HepG2 (cell line): ENCODE data around the gene SIK1. TPM values are rescaled to one million over a fixed set of nuclear protein-coding genes. Genes with fewer than 3 reads are reported as not detected.

Experiments
- CHCHD3 ChIP-seq: sonication (generic); formaldehyde crosslinking; IDR thresholded peaks from 2 replicates; pipeline ENCODE4 v1.8.0; 2022; ENCODE audit warnings: mild to moderate bottlenecking, missing genetic modification reagents, moderate library complexity
- FOSL1 ChIP-seq: sonication (generic); formaldehyde crosslinking; IDR thresholded peaks from 2 replicates; pipeline ENCODE4 v1.9.0; 2021; ENCODE audit warnings: missing genetic modification reagents, borderline replicate concordance
- FOSL2 ChIP-seq: sonication (generic); formaldehyde crosslinking; IDR thresholded peaks from 2 replicates; pipeline ENCODE4 v1.4.0; 2020; ENCODE audit warnings: missing genetic modification reagents
- FOXK1 ChIP-seq: sonication (generic); formaldehyde crosslinking; IDR thresholded peaks from 2 replicates; pipeline ENCODE4 v1.4.0; 2020; ENCODE audit warnings: low read depth, missing genetic modification reagents, borderline replicate concordance
- GLI4 ChIP-seq: sonication (generic); formaldehyde crosslinking; IDR thresholded peaks from 2 replicates; pipeline ENCODE4 v1.5.1; 2020; ENCODE audit warnings: missing genetic modification reagents, mild to moderate bottlenecking, moderate library complexity, borderline replicate concordance
- HNRNPLL ChIP-seq: fragments of 200-400 bp; formaldehyde crosslinking; IDR thresholded peaks from 2 replicates; pipeline ENCODE4 v1.6.1; 2017; ENCODE audit warnings: mild to moderate bottlenecking, low read depth, low read length; ENCODE audit not compliant: poor library complexity, severe bottlenecking
- MAFG ChIP-seq: sonication (generic); formaldehyde crosslinking; IDR thresholded peaks from 2 replicates; pipeline ENCODE4 v1.5.1; 2020; ENCODE audit warnings: mild to moderate bottlenecking, missing genetic modification reagents
- PAWR ChIP-seq: sonication (generic); formaldehyde crosslinking; IDR thresholded peaks from 2 replicates; pipeline ENCODE4 v1.4.0; 2020; ENCODE audit warnings: missing genetic modification reagents, mild to moderate bottlenecking, borderline replicate concordance
- SOX13 ChIP-seq, 3 experiments: fragments of 450-650 bp in 1 of 3; sonication (generic) in 1 of 3; formaldehyde crosslinking in 1 of 3; IDR thresholded peaks in 2 of 3; conservative IDR thresholded peaks in 1 of 3; 2 replicates each; pipeline versions ENCODE4 v1.5.0 to v1.6.1; 2016 to 2020; ENCODE audit warnings: antibody characterized with exemption in 1 of 3, mild to moderate bottlenecking in 1 of 3, missing compliant biosample characterization in 1 of 3, missing genetic modification reagents in 1 of 3, moderate library complexity in 1 of 3
- THYN1 ChIP-seq: sonication (generic); formaldehyde crosslinking; IDR thresholded peaks from 2 replicates; pipeline ENCODE4 v1.8.1; 2023; ENCODE audit warnings: low read depth, mild to moderate bottlenecking, moderate library complexity, missing genetic modification reagents, borderline replicate concordance
- YEATS2 ChIP-seq: sonication (generic); formaldehyde crosslinking; IDR thresholded peaks from 2 replicates; pipeline ENCODE4 v1.4.0; 2020; ENCODE audit warnings: missing genetic modification reagents, borderline replicate concordance
- ZNF30 ChIP-seq: sonication (generic); formaldehyde crosslinking; IDR thresholded peaks from 2 replicates; pipeline ENCODE4 v1.5.0; 2020; ENCODE audit warnings: mild to moderate bottlenecking, missing genetic modification reagents
- ZNF335 ChIP-seq: sonication (generic); formaldehyde crosslinking; IDR thresholded peaks from 2 replicates; pipeline ENCODE4 v1.4.0; 2020; ENCODE audit warnings: missing genetic modification reagents
- ZNF382 ChIP-seq: sonication (generic); formaldehyde crosslinking; IDR thresholded peaks from 2 replicates; pipeline ENCODE4 v1.5.0; 2020; ENCODE audit warnings: missing genetic modification reagents, mild to moderate bottlenecking, borderline replicate concordance
- ZNF660 ChIP-seq: sonication (generic); formaldehyde crosslinking; IDR thresholded peaks from 2 replicates; pipeline ENCODE4 v1.5.1; 2020; ENCODE audit warnings: mild to moderate bottlenecking, low read depth, missing genetic modification reagents, borderline replicate concordance
- ZNF720 ChIP-seq: sonication (generic); formaldehyde crosslinking; IDR thresholded peaks from 2 replicates; pipeline ENCODE4 v1.4.0; 2020; ENCODE audit warnings: missing genetic modification reagents
- ZSCAN20 ChIP-seq: sonication (generic); formaldehyde crosslinking; IDR thresholded peaks from 2 replicates; pipeline ENCODE4 v1.4.0; 2020; ENCODE audit warnings: missing genetic modification reagents, mild to moderate bottlenecking, borderline replicate concordance
- polyA plus RNA-seq, 8 experiments: library from polyadenylated mRNA; depleted of rRNA in 3 of 8; stranded (reverse) in 7 of 8; unstranded in 1 of 8; fragments of >200 nt; fragmentation: Illumina TruSeq in 4 of 8; extraction: Trizol in 4 of 8; gene quantifications; 2 replicates each; pipeline versions ENCODE4 v1.2.1 to v1.2.3, GENCODE V29; 2011 to 2016; ENCODE audit warnings: low read depth in 4 of 8, missing spikeins in 1 of 8, mixed read lengths in 1 of 8; ENCODE audit not compliant: insufficient read depth in 1 of 8
- total RNA-seq, 5 experiments: library from RNA; depleted of rRNA; stranded (reverse); fragments of >200 nt; fragmentation: Illumina TruSeq; extraction: Trizol; gene quantifications; 2 replicates each; pipeline ENCODE4 v1.2.3, GENCODE V29; 2016; ENCODE audit warnings: low read depth in 1 of 5
- TF ChIP-seq, protein P1 (sequence below): sonication (generic); formaldehyde crosslinking; IDR thresholded peaks from 2 replicates; pipeline ENCODE4 v1.8.1; 2023; ENCODE audit warnings: mild to moderate bottlenecking, moderate library complexity, missing genetic modification reagents
- TF ChIP-seq, protein P2 (sequence below): IDR thresholded peaks from 2 replicates; pipeline ENCODE4 v1.6.1; 2016
- TF ChIP-seq, protein P3 (sequence below): IDR thresholded peaks from 2 replicates; pipeline ENCODE4 v1.4.0; 2020; ENCODE audit warnings: mild to moderate bottlenecking, missing genetic modification reagents
- TF ChIP-seq, protein P4 (sequence below): sonication (generic); formaldehyde crosslinking; IDR thresholded peaks from 2 replicates; pipeline ENCODE4 v1.8.1; 2023; ENCODE audit warnings: mild to moderate bottlenecking, missing genetic modification reagents, borderline replicate concordance

Gene SIK1
- total and polyA plus RNA-seq, 2 of the 13 experiments (the other 11 are each of a cell fraction or from before 2014, with no cell fraction given): 4.5 to 14.5 TPM

DNA sequence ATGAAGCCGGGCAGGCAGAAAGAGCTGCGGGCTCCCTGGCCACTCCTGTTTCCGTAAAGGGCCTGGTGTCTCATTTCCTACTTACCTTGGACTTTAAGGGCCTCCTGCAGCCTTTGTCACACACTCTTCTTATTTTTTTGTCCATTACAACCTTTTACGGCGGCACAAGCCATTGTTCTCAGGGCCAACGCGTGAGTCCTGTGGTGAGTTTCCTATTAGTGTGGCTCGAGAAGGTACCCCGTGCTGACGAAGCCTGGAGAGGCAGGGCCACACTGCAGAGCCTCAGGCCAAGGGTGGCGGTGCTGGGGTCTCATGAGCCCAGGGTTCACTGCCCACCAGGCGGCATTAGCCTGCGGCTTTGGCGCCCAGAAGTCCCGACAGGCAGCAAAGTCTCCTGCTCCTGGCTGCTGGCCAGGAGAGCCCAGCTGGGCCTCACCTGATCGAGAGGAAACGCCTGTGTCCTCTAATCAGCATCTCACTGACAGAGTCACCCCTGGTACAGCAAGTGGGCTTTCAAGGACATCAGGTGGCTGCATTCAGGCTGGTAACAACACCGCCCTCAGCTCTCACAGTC, 62.0 kb downstream of the SIK1 start (continued):
- TF ChIP-seq, protein P1, sequence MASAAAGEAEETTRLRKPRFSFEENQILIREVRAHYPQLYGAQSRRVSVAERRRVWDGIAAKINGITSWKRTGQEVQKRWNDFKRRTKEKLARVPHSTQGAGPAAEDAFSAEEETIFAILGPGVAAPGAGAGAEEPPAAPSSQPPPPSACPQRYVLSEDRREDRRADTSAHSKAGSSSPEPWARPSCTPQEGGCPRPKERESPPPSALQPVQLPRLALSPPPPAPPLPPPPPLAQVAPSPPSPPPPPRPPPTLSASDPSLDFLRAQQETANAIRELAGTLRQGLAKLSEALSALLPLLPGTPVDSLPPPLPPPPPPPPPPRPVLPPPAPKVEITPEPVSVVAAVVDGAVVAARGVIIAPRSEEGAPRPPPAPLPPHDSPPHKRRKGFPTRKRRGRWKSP: no peak
- TF ChIP-seq ZNF660 (CRISPR knock-in tag) (no peak), CHCHD3 (CRISPR knock-in tag) (no peak), SOX13 (IDR thresholded peaks at IDR 0.05) (no peak), SOX13 (CRISPR knock-in tag; conservative IDR thresholded peaks at IDR 0.05 in 1 of 2, IDR thresholded peaks at IDR 0.05 in 1 of 2) (no peak), ZNF720 (CRISPR knock-in tag) (no peak), FOSL2 (CRISPR knock-in tag) (peak; percentile 52), HNRNPLL (peak; percentile 32), ZNF382 (CRISPR knock-in tag) (no peak), FOXK1 (no peak), THYN1 (CRISPR knock-in tag) (no peak), GLI4 (no peak), YEATS2 (CRISPR knock-in tag) (no peak), MAFG (CRISPR knock-in tag) (no peak), ZNF30 (no peak), ZNF335 (CRISPR knock-in tag) (no peak), FOSL1 (CRISPR knock-in tag) (no peak), PAWR (CRISPR knock-in tag) (no peak), ZSCAN20 (CRISPR knock-in tag) (no peak)
- TF ChIP-seq, protein P2, sequence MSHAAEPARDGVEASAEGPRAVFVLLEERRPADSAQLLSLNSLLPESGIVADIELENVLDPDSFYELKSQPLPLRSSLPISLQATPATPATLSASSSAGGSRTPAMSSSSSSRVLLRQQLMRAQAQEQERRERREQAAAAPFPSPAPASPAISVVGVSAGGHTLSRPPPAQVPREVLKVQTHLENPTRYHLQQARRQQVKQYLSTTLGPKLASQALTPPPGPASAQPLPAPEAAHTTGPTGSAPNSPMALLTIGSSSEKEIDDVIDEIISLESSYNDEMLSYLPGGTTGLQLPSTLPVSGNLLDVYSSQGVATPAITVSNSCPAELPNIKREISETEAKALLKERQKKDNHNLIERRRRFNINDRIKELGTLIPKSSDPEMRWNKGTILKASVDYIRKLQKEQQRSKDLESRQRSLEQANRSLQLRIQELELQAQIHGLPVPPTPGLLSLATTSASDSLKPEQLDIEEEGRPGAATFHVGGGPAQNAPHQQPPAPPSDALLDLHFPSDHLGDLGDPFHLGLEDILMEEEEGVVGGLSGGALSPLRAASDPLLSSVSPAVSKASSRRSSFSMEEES (CRISPR knock-in tag): peak; percentile 49; the same call in 1 of the 2 replicates
- TF ChIP-seq, protein P3, sequence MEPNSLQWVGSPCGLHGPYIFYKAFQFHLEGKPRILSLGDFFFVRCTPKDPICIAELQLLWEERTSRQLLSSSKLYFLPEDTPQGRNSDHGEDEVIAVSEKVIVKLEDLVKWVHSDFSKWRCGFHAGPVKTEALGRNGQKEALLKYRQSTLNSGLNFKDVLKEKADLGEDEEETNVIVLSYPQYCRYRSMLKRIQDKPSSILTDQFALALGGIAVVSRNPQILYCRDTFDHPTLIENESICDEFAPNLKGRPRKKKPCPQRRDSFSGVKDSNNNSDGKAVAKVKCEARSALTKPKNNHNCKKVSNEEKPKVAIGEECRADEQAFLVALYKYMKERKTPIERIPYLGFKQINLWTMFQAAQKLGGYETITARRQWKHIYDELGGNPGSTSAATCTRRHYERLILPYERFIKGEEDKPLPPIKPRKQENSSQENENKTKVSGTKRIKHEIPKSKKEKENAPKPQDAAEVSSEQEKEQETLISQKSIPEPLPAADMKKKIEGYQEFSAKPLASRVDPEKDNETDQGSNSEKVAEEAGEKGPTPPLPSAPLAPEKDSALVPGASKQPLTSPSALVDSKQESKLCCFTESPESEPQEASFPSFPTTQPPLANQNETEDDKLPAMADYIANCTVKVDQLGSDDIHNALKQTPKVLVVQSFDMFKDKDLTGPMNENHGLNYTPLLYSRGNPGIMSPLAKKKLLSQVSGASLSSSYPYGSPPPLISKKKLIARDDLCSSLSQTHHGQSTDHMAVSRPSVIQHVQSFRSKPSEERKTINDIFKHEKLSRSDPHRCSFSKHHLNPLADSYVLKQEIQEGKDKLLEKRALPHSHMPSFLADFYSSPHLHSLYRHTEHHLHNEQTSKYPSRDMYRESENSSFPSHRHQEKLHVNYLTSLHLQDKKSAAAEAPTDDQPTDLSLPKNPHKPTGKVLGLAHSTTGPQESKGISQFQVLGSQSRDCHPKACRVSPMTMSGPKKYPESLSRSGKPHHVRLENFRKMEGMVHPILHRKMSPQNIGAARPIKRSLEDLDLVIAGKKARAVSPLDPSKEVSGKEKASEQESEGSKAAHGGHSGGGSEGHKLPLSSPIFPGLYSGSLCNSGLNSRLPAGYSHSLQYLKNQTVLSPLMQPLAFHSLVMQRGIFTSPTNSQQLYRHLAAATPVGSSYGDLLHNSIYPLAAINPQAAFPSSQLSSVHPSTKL (CRISPR knock-in tag): peak; percentile 50; the same call in 1 of the 2 replicates
- TF ChIP-seq, protein P4, sequence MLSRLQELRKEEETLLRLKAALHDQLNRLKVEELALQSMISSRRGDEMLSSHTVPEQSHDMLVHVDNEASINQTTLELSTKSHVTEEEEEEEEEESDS (CRISPR knock-in tag): no peak
